ENCODE data around the gene C19orf73. TPM values are rescaled to one million over a fixed set of nuclear protein-coding genes. Genes with fewer than 3 reads are reported as not detected.

Gene C19orf73
- total RNA-seq, 4 donors from 2014 or later: 2.1 to 7.4 (median 4.7) TPM

- peaks cover 0 to 24% (median 0%) of the 10 kb centered on the region in 3 donors for H3K4me1 ChIP-seq
- intact Hi-C loops (cut with DNase I): no loop called here
- H3K9me3 ChIP-seq: no peaks in the 10 kb centered on the region
- no peak overlapping the region for H3K4me3 ChIP-seq
- H3K27ac ChIP-seq: no peak overlapping the region
- H3K36me3 ChIP-seq: peaks cover 42 to 81% (median 72%) of the 10 kb centered on the region in 3 donors
- TF ChIP-seq POLR2A (IDR thresholded peaks at IDR 0.05): no peak
- TF ChIP-seq CTCF (IDR thresholded peaks at IDR 0.05): peak; percentile 42 to 88 (median 74)
- DNase-seq: no peak
- 69 to 87% methylated on average over 7 to 8 of the region's 12 CpGs for WGBS, 2 donors
- H3K27me3 ChIP-seq: no peaks in the 10 kb centered on the region
Observed at GRCh38 chr19:49106648-49107135, 12.3 kb downstream of the C19orf73 start.

GRCh38 chr19:49104229-49104864, 14.6 kb downstream of the C19orf73 start:
- peaks cover 0 to 7% (median 0%) of the 10 kb centered on the region in 3 donors for H3K4me1 ChIP-seq
- H3K27me3 ChIP-seq: no peaks in the 10 kb centered on the region
- intact Hi-C loops (cut with DNase I): loop anchor here (5.0 kb wide), 1 partner anchor 93 kb away; no protein-coding TSS in a partner anchor
- 83 to 86% methylated on average over 9 to 14 of the region's 30 CpGs for WGBS, 2 donors
- peaks cover 44 to 100% (median 93%) of the 10 kb centered on the region in 3 donors for H3K36me3 ChIP-seq
- H3K9me3 ChIP-seq: no peaks in the 10 kb centered on the region
- no peak overlapping the region for H3K27ac ChIP-seq
- H3K4me3 ChIP-seq: no peak overlapping the region
- no peak for TF ChIP-seq CTCF (IDR thresholded peaks at IDR 0.05)
- TF ChIP-seq POLR2A (IDR thresholded peaks at IDR 0.05): no peak
- no peak for DNase-seq

GRCh38 chr19:49103331-49104085, 15.4 kb downstream of the C19orf73 start:
- no peaks in the 10 kb centered on the region for H3K9me3 ChIP-seq
- H3K36me3 ChIP-seq: peaks cover 49 to 100% (median 94%) of the 10 kb centered on the region in 3 donors
- TF ChIP-seq POLR2A (IDR thresholded peaks at IDR 0.05) (no peak), CTCF (IDR thresholded peaks at IDR 0.05) (no peak)
- peaks cover 0 to 8% (median 0%) of the 10 kb centered on the region in 3 donors for H3K4me1 ChIP-seq
- WGBS, 2 donors: 72 to 82% methylated on average over 7 to 14 of the region's 33 CpGs
- DNase-seq: no peak
- H3K27ac ChIP-seq: no peak overlapping the region
- intact Hi-C loops (cut with DNase I): loop anchor here (5.0 kb wide), 1 partner anchor 94 kb away; no protein-coding TSS in a partner anchor
- H3K27me3 ChIP-seq: no peaks in the 10 kb centered on the region
- no peak overlapping the region for H3K4me3 ChIP-seq

GRCh38 chr19:49102303-49102702, 16.6 kb downstream of the C19orf73 start:
- no peak overlapping the region for H3K4me3 ChIP-seq
- peaks cover 43 to 98% (median 87%) of the 10 kb centered on the region in 3 donors for H3K36me3 ChIP-seq
- intact Hi-C loops (cut with DNase I): loop anchor here (5.0 kb wide), 1 partner anchor 95 kb away; no protein-coding TSS in a partner anchor
- 79 to 94% methylated on average over 6 to 7 of the region's 12 CpGs for whole genome bisulfite sequencing, 2 donors
- DNase-seq: no peak
- H3K9me3 ChIP-seq: no peaks in the 10 kb centered on the region
- H3K4me1 ChIP-seq: peaks cover 0 to 20% (median 1%) of the 10 kb centered on the region in 3 donors
- H3K27ac ChIP-seq: no peak overlapping the region
- no peaks in the 10 kb centered on the region for H3K27me3 ChIP-seq
- TF ChIP-seq POLR2A (IDR thresholded peaks at IDR 0.05): no peak
- no peak for TF ChIP-seq CTCF (IDR thresholded peaks at IDR 0.05)

GRCh38 chr19:49101160-49101559, 17.8 kb downstream of the C19orf73 start:
- H3K36me3 ChIP-seq: peaks cover 47 to 98% (median 77%) of the 10 kb centered on the region in 3 donors
- no peaks in the 10 kb centered on the region for H3K9me3 ChIP-seq
- DNase-seq: no peak
- TF ChIP-seq POLR2A (IDR thresholded peaks at IDR 0.05) (no peak), CTCF (IDR thresholded peaks at IDR 0.05) (no peak)
- H3K27ac ChIP-seq: no peak overlapping the region
- H3K27me3 ChIP-seq: no peaks in the 10 kb centered on the region
- 58 to 63% methylated on average over 6 to 10 of the region's 12 CpGs for WGBS, 2 donors
- intact Hi-C loops (cut with DNase I): loop anchor here (5.0 kb wide), 1 partner anchor 96 kb away; no protein-coding TSS in a partner anchor
- peaks cover 0 to 20% (median 5%) of the 10 kb centered on the region in 3 donors for H3K4me1 ChIP-seq
- H3K4me3 ChIP-seq: no peak overlapping the region

Data from esophagus squamous epithelium (tissue), 5 donors.